GM19043 (cell line): ENCODE measurements around the gene CDH12.
"Not testable (repeated sequence)": the region's sequence is repeated elsewhere in the genome, so short reads cannot be mapped to it uniquely, and the experiment has no call there.

ENCODE experiments used
- ATAC-seq: cut with Tn5 transposase; IDR thresholded peaks from one replicate; pipeline ENCODE4 v1.9.1; 2021; ENCODE audit warnings: low read depth; ENCODE audit not compliant: unreplicated experiment

Gene CDH12

DNA sequence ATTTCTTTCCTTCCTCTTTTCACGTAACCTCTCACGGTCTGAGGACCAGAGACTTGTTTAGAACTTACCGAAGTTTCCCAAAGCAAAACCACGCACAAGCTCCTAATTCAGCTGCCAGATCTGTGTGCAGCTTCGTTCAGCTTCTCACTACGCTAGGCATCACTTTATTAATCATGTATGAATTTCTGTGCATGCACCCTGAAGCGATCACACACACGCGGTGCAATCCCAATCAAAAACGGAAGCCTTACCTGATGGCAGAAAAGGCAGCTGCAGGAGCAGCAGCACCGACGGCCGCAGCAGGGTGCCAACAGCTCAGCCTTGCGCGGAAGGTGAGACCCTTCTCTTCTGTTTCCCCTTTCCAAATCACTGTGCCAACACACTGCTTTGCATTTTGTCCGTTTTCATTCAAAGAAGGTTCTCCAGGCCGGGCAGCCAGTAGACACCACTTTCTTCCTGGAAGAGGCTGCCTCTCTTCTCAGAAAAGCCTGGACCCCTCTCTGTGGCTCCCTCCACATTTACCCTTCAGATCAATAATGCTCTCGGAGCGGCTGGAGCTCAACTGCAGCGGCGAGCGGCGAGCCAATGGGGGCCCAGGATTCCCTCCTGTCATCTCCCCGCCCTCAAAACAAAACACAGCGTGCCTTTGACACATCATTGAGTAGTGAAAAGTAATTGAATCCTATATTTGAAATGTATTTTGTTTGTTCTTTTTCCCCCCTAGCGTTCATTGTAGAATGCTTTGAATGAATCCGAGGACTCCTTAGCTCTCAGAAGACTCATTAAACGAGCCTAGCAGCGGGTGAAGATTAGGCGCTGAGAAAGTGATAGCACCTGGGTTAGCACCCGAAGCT is at the start of gene CDH12:
TSS of gene CDH12 (minus strand) at position 538 of the 854 bp plus-strand sequence.
- no peak for ATAC-seq

DNA sequence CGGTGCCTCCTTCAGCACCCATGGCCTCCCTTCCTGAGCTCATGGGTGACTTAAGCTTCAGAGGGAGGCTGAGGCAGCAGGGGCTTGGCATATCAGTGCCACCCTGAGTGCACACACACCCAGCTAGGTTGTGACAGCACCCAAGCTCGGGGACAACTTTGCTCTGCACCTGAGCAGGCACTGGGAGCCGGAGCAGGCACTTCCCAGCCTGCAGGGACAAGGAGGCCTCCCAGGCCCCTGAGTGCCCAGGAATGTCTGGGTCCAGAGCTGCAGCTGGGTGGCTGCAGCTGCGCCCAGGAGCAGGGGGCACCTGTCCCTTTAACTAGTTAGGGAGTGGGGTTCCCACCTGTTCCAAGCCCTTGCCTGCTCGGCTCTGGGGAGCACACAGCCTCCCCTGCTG is 48.7 kb upstream of the CDH12 start:
- no peak for ATAC-seq

DNA sequence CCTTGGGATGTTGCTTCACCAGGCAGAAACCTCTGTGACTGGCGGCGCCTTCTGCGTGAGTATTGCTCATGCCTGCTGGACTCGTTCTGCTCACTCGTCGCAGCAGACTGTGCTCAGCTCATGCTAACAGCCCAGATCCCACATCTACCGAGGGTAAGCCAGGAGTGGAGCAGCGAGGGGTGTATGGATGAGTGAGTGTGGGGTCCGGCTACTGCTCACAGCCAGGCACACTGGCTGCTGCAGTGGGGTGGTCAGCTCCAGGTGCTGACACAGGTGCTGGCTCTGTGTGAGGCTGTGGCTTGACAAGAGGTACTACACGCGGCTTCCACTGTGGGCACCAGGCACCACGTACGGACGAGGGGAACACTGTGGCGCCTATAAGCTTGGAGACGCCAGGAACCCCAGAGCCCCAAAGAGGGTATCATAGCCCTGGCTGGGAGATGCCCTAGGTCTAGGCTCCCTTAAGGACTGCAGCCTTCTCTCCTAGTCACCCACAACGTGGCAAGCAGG is 47.7 kb upstream of the CDH12 start:
- ATAC-seq = no peak

DNA sequence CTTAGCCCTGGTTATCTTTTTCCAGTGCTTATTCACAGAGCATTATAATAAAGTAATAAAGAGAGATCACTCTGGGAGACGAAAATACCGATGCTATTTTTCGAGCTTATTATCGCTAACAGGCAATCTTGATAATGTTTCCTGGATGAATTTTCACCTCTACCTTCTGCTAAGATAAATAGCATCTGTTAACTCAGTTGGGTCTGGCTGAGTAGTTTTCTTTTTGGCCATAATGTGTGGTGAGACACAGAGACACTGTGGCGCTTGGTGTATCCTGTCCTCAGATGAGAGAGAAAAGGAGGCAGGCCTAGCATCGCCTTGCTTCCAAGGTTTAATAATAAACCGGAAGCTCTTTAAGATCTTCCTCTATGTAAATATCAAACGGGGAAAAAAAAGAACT is 46.2 kb upstream of the CDH12 start:
- no peak for ATAC-seq

DNA sequence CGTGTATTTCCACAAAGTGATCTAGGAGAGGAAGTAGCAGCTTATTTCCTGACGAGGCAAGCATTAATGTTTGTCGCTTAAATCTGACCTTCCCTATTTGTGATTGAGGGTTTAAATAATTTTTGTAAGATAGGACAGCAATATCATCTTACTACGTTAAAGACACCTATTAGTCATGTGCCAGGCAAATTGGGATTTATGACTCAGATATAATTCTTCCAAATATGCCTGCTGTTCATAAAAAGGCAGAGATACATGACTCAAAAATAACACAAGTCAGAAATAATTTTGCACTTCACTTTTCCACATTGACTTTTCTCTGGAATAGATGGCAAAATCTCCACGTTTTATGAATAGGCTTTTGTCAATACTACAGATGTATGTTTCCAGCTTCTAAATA is 43.0 kb upstream of the CDH12 start:
- ATAC-seq = no peak

DNA sequence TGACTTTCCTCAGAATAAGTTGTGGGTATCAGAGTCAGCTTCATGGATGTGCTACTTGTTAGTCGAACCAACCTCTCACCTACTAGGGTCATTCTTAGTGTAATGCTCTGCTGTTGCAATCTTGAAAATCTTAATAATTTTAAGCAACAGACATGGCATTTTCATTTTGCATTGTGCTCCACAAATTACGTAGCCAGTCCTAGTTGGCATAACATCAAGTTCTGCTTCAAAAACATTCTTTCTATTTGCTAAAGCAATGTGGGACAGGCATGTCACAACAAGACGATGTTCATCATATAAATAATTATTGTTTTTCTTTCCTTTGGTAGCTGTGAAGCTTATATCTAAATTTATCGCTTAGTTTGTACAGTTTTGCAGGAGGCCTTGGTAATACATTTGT is 39.3 kb upstream of the CDH12 start:
- no peak for ATAC-seq

DNA sequence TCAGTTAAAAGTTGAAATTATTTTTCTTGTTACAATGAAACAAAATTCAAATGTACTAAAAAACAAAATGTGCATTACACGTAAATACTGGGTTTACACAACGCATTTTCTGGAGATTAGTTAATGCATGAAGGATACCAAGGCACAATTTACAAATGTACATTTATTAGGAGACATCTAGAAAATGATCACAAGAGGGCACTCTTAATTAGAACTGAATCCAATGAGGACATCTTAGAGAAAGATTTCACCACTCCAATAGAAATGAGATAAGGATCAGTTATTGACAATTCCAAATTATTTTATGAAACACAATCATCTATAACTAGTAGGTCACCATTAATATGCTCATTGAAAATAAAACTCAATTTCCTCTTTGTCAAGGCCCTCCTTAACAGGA is 36.6 kb upstream of the CDH12 start:
- no peak for ATAC-seq

DNA sequence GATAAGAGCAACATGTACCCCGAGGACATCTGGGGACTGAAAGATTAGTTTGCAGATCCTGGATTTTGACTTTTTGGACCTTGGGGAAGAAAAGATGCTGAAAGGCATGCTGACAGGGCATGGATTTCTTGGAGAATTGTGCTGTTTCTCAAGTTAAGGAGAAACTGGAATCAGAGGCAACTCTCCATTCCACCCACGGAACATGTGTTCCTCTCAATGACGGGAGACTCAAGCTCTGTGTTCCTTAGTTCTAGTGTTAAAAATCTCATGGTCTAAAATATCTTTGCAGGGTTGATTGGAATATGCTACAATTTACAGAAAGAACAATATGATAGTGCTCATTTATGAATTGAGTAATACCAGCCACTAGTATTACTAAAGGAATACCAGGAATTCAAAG is 34.4 kb upstream of the CDH12 start:
- no peak for ATAC-seq

DNA sequence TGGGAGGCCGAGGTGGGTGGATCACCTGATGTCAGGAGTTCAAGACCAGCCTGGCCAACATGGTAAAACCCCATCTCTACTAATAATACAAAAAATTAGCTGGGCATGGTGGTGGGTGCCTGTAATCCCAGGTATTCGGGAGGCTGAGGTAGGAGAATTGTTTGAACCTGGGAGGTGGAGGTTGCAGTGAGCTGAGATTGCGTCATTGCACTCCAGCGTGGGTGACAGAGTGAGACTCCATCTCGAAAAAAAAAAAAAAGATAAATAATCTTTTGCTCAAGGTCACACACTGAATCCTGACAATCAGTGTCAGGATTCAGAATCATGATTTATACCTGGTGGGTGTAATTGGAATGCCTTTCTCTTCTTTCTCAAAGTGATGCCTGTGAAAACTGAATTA is 5.8 kb upstream of the CDH12 start:
- ATAC-seq = not testable (repeated sequence)

DNA sequence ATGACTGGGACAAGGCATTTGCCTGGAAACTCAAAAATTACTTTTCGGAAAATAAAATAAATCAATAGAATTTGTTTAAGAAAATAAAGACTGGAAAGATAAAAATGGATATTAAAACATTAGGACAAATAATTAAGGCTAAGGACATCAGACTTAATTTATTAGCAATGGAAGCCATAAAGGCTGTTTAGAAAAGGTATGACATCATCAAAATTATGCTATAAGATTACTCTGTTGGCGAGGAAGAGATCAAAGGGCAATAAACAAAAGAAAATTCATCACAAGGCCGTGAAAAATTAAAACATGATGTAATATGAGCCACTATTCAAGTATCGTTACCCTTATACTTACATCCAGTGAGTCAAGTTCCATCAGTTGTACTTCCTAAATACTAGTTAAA is 2.7 kb upstream of the CDH12 start:
- no peak for ATAC-seq

DNA sequence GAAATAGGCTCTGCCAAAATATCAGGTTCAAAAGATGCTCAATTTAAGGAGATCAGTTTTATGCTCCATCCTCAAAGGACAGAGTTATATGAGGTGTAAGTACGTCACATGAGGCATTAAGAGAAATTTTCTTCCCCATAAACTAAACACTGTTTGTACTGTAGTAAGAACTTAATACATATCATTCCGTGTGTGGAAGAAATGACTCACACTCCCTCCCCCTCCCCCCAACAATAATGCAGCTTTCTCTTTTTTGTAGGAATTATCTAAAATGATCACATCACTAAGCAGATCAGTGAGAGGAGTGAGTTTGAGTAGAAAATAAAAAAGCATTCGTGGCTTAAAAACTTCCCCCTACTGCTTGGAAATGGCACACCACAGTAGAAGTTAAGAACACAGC is 2.2 kb downstream of the CDH12 start:
- no peak for ATAC-seq

DNA sequence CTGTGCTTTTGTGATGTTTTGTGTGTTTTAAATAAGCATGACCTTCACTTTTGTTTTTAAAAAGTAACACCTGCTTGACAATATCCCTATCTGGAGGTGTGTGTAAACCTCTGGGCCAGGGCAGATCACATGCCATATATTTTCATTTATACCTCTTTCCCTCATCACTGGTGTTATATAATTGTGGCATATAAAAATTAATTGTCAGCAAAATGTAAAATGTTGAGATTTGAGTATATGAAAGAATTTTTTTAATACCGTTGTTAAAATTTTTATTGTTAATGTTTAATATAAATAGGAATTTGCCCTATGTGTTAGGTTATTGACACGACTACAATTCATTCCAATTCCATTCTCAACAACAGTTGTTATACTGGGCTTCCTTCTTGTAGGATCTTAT is 6.5 kb downstream of the CDH12 start:
- ATAC-seq = no peak

DNA sequence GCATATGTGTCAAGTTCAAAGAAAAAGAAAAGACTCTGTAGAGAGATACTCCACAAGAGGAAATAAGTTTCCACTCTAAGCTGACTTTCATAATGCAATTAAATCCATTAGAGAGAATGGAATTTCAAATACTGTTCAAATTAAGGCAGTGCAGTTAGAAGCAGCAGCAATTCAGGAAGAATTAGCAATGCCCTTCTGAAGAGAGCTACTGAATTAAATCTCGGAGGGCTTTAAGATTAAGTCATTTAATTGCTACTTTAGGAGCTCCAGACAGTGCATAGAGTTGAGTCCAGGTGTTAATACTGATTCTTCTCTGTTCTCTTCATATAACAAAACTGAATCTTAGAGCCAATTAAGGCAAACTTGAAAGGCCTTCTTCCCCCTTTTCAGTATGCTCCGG is 8.5 kb downstream of the CDH12 start:
- ATAC-seq = no peak

DNA sequence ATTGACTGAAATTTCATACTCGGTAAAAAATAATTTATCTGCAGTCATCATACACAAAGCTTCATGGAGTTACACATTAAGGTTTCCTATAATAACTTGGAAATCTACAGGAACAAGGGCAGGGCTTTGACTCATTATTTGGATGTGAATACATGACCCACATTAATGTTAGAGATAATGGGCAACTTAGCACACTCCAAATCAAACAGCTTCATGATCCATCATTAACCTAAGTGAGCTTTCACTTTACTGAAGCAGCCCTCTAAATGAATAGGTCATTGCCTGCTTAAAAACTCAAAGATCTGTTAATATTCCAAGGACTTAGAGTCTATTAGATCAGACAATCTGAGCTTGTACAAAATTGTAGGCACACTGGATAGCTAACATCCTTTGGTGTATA is 9.0 kb downstream of the CDH12 start:
- ATAC-seq = no peak

DNA sequence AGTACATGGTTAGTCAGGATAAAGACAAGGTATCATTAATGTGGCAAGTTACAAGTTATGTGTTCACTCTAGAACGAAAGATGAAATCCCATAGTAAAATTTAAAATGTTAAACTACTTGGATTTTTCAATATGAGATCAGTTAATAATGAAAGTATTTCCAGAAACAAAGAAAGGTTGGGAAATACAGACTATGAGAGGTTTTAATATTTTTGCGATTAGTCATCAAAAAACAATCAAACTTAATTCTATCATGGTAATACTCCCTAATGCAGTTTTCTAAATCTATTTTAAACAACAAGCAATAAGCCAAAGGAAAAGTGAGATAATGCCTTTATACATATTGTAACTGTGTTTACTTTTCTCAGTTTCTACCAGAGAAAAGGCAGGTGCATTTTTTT is 10.6 kb downstream of the CDH12 start:
- ATAC-seq = no peak

DNA sequence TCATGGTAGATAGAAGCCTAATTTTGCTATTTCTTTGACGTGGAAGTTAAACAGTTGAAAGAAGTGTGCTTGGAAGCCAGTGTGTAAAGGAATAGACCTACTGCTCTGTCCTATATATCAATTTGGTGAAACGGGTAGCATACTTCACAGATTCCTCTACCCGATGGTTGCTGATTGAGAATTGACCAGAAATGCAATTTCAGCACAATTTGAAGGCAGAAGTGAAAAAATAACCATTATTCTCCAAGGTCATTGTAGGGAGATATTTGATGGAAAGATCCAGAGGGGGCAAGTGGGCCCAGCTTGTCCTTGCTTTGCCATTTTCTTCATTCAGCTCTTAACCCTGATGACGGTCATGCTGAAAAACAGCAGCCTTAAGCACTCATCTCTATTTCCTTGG is 15.3 kb downstream of the CDH12 start:
- ATAC-seq = no peak

DNA sequence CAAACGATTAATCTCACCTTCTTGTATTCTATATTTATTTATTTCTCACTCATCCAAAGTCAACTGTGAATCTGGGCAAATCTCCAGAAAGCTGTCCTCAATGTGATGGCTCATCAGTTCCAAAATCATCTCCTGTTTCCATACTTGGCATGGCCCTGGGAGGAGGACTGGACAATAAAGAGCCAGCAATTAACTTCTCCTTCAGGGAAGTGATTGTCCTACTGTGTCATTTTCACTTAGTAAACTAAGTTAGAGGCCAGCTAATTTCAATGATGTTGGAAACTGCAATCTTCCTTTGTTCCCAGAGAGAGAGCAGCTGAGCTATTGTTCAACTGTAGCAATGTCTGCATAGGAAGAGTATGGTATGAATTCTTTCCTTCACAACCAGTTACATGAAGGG is 17.5 kb downstream of the CDH12 start:
- no peak for ATAC-seq

DNA sequence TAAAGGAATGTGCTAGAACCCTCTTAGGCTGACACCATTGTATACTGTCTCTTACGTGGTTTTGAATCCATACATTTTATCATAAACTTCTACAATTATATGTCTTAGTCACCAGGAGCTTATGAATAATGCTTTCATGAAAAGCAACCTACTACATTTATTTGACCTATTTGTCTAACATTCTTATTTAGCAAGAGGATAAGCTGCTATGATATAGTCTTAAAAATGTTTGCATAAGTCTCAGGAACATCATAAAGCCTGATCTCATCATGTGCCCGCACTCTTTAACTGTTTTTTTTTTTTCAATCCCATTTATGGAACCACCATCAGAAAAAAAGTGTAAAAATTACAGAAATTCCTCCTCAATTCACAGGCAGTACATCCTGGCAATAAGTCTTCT is 59.7 kb downstream of the CDH12 start:
- ATAC-seq = no peak

DNA sequence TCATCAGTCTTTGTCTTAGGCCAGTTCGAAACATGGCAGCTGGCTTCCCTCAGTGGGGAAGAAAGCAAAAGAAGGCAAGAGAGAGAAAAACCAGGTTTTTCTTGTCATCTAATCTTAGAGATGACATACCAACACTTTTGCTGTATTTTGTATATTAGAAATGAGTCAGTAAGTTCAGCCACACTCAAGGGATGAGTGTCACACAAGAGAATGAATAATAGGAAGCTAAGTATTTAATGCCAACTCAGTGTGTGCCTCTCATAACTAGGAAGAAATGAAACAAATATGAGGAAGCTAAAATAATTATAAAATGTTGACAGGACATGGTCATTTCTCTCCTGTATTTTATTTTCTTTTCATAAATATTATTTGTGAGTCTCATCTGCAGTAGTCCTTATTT is 65.3 kb downstream of the CDH12 start:
- ATAC-seq = no peak

DNA sequence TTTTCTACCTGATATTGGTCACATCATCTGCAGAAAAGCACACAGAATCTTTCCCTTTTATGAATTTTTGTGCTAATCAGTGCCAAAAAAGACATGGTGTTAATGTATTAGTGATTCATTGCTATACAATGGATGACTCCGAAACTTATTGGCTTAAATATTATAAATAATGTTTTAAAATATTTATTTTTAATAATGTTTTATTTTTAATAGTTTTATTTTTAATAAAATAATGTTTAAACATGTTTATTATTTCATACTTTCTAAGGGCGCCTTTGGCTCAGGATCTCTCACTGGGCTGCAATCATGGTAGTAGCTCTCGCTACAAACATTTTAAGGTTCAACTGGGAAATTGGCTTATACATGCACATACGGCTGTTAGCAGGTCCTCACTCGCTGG is 65.7 kb downstream of the CDH12 start:
- no peak for ATAC-seq

DNA sequence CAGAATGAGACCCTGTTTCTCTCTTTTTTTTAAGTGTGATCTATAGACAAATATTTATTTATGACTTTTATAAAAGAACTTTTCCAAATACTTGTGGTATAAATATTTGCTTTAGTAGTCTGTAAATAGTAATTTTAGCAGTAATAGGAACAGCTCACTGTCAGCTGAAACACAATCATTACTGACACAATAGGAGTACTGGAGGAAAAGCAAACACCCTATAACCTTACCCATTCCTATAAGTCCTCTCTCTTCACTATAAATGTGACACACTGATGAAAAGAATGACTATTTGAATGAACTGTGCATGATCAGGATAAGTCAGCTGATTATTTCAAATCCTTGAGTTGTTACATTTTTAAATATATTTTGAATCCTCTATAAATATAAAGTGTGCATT is 72.4 kb downstream of the CDH12 start:
- no peak for ATAC-seq

DNA sequence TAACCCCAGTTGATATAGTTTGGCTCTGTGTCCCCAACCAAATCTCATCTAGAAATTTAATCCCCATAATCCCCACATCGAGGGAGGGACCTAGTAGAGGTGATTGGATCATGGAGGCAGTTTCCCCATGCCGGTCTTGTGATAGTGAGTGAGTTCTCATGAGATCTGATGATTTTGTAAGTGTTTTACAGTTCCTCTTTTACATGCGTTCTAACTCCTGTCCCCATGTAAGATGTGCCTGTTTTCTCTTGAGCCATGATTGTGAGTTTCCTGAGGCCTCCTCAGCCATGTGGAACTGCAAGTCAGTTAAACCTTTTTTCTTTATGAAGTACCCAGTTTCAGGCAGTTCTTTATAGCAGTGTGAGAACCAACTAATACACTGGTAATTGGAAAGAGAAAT is 73.6 kb downstream of the CDH12 start:
- ATAC-seq = no peak

DNA sequence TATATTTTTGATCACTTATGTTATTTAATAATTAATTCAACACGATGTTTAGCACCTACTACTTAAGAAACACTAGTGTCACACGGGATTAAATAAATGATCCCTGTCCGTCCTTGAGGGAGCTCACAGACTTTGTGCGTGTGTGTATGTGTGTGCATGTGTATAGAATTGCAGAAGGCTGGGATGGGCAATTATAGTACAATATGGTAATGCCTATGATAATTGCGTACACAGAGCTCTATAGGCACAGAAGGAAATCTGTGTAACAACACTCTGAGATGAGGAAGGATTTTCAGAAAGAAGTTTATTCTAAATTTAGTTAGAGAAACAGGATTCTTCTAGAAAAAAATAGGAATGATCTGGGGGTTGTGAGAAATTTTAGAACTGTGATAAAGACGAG is 76.9 kb downstream of the CDH12 start:
- ATAC-seq = no peak
